Uterus (tissue), 2 donors: ENCODE data around the gene DLST.

ENCODE experiments used
- POLR2A ChIP-seq, 2 donors: fragments of 450-650 bp; IDR thresholded peaks; one replicate each; pipeline ENCODE4 v1.6.1; 2016; ENCODE audit warnings: antibody characterized with exemption in 2 of 2, mild to moderate bottlenecking in 1 of 2, moderate library complexity in 1 of 2
- TF ChIP-seq, protein P1 (sequence below), 4 experiments: fragments of 200-600 bp in 2 of 4; fragments of 450-650 bp in 2 of 4; sonication (generic) in 2 of 4; IDR thresholded peaks; one replicate each; pipeline ENCODE4 v1.5.1; 2016 to 2019; ENCODE audit warnings: antibody characterized with exemption in 4 of 4, mild to moderate bottlenecking in 2 of 4, moderate library complexity in 1 of 4

DNA sequence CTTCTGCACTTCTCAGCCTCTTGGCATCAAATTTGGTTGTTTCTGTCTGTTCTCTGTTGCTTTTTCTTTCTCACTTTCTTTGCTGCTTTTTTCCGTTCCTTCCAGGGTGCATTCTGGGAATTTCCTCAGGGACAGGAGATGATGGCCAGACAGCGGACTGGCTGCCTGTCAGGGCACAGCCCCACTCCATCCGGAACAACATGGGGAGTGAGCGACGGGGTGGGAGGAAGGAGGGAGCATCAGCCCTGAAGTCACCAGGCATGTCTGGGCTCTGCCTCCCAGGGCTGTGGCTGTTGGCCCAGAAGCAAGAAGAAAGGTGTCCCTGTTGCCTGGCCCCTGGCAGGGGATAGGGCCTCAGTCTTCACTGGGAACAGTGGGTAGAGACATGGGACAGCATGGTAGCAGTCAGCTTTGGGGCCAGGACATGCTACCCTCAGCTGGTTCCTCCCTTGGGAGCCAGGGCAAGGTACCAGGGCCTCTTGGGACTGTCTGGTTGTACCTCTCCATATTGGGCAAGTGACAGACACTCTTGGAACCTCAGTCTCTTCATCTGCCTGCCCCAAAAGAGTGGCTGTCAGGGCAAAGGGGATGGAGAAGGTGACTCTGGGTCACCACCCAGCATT lies 65.1 kb downstream of the DLST start:
- TF ChIP-seq, protein P1, sequence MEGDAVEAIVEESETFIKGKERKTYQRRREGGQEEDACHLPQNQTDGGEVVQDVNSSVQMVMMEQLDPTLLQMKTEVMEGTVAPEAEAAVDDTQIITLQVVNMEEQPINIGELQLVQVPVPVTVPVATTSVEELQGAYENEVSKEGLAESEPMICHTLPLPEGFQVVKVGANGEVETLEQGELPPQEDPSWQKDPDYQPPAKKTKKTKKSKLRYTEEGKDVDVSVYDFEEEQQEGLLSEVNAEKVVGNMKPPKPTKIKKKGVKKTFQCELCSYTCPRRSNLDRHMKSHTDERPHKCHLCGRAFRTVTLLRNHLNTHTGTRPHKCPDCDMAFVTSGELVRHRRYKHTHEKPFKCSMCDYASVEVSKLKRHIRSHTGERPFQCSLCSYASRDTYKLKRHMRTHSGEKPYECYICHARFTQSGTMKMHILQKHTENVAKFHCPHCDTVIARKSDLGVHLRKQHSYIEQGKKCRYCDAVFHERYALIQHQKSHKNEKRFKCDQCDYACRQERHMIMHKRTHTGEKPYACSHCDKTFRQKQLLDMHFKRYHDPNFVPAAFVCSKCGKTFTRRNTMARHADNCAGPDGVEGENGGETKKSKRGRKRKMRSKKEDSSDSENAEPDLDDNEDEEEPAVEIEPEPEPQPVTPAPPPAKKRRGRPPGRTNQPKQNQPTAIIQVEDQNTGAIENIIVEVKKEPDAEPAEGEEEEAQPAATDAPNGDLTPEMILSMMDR (IDR thresholded peaks at IDR 0.05), result no peak
- no peak for TF ChIP-seq POLR2A (IDR thresholded peaks at IDR 0.05)
